ENCODE data around the gene SNRNP25. TPM values are rescaled to one million over a fixed set of nuclear protein-coding genes. Genes with fewer than 3 reads are reported as not detected.

The SNRNP25 gene
- polyA plus RNA-seq, 3 donors = 18.5 to 32.2 (median 31.6) TPM

GRCh38 chr16:63998-64913 lies 10.6 kb downstream of the SNRNP25 start:
- Histone ChIP-seq H2AFZ (ENCODE audit: insufficient read depth, low read depth, low read length, poor library complexity, severe bottlenecking) (no peak overlapping the region), H3K36me3 (replicated peaks in 1 of 2; ENCODE audit: control insufficient read depth in 1 of 2, insufficient read depth in 2 of 2, low read length in 2 of 2) (no peaks in the 10 kb centered on the region), H3K79me2 (ENCODE audit: insufficient read depth, low read length) (no peaks in the 10 kb centered on the region), H3K27me3 (ENCODE audit: control insufficient read depth in 2 of 2, insufficient read depth in 2 of 2, low read length in 2 of 2) (peaks cover 0 to 4% of the 10 kb centered on the region in 2 donors), H3K9me3 (replicated peaks in 1 of 2; ENCODE audit: control insufficient read depth in 1 of 2, insufficient read depth in 1 of 2, low read length in 2 of 2) (no peaks in the 10 kb centered on the region), H3K27ac (ENCODE audit: low read depth in 1 of 2, low read length in 2 of 2) (no peak overlapping the region), H3K4me2 (replicated peaks; ENCODE audit: extremely low read depth, low read length, poor library complexity, severe bottlenecking) (no peak overlapping the region), H3K4me3 (replicated peaks in 1 of 3; ENCODE audit: low read depth in 2 of 3, low read length in 3 of 3) (no peak overlapping the region), H3K4me1 (ENCODE audit: control insufficient read depth in 1 of 2, insufficient read depth in 2 of 2, low read length in 2 of 2) (no peaks in the 10 kb centered on the region), H3K9ac (ENCODE audit: insufficient read depth, low read length, poor library complexity, severe bottlenecking) (no peak overlapping the region), H4K20me1 (ENCODE audit: insufficient read depth, low read length) (no peaks in the 10 kb centered on the region)
- intact Hi-C loops (cut with micrococcal nuclease) = no loop called here
- WGBS (ENCODE audit: insufficient coverage) = 99% methylated on average over 11 of the region's 25 CpGs
- DNase-seq = no peak
- TF ChIP-seq CTCF (IDR thresholded peaks at IDR 0.05) = no peak
- H3K4me3 Mint-ChIP-seq = no peak overlapping the region
- H3K36me3 Mint-ChIP-seq = no peaks in the 10 kb centered on the region
- no peaks in the 10 kb centered on the region for H3K9me3 Mint-ChIP-seq
- peaks cover 5% of the 10 kb centered on the region for H3K4me1 Mint-ChIP-seq
- H3K27ac Mint-ChIP-seq = no peak overlapping the region
- H3K27me3 Mint-ChIP-seq (ENCODE audit: low read depth in 3 of 3) = peaks cover 2 to 25% (median 11%) of the 10 kb centered on the region in 3 donors

- intact Hi-C loops (cut with micrococcal nuclease) = loop anchor here (1.0 kb wide), 1 partner anchor 32 kb away; no protein-coding TSS in a partner anchor
- peaks cover 0 to 7% of the 10 kb centered on the region in 2 donors for H3K27me3 ChIP-seq (ENCODE audit: control insufficient read depth in 2 of 2, insufficient read depth in 2 of 2, low read length in 2 of 2)
- Mint-ChIP-seq H3K4me3 (no peak overlapping the region), H3K27me3 (ENCODE audit: low read depth in 3 of 3) (peaks cover 6 to 31% (median 14%) of the 10 kb centered on the region in 3 donors), H3K27ac (peak overlapping the region in 1 of 7 donors; percentile 74), H3K36me3 (no peaks in the 10 kb centered on the region), H3K4me1 (peaks cover 5% of the 10 kb centered on the region), H3K9me3 (no peaks in the 10 kb centered on the region)
- H3K4me1 ChIP-seq (ENCODE audit: control insufficient read depth in 1 of 2, insufficient read depth in 2 of 2, low read length in 2 of 2) = no peaks in the 10 kb centered on the region
- DNase-seq = no peak
- no peak overlapping the region for H3K4me3 ChIP-seq (replicated peaks in 1 of 3; ENCODE audit: low read depth in 2 of 3, low read length in 3 of 3)
- H4K20me1 ChIP-seq (ENCODE audit: insufficient read depth, low read length) = no peaks in the 10 kb centered on the region
- H3K4me2 ChIP-seq (replicated peaks; ENCODE audit: extremely low read depth, low read length, poor library complexity, severe bottlenecking) = no peak overlapping the region
- H3K9me3 ChIP-seq (replicated peaks in 1 of 2; ENCODE audit: control insufficient read depth in 1 of 2, insufficient read depth in 1 of 2, low read length in 2 of 2) = no peaks in the 10 kb centered on the region
- no peak for TF ChIP-seq CTCF (IDR thresholded peaks at IDR 0.05)
- H3K27ac ChIP-seq (ENCODE audit: low read depth in 1 of 2, low read length in 2 of 2) = no peak overlapping the region
- WGBS (ENCODE audit: insufficient coverage) = 90% methylated on average over 7 of the region's 9 CpGs
- H3K9ac ChIP-seq (ENCODE audit: insufficient read depth, low read length, poor library complexity, severe bottlenecking) = no peak overlapping the region
- H3K36me3 ChIP-seq (replicated peaks in 1 of 2; ENCODE audit: control insufficient read depth in 1 of 2, insufficient read depth in 2 of 2, low read length in 2 of 2) = no peaks in the 10 kb centered on the region
- no peaks in the 10 kb centered on the region for H3K79me2 ChIP-seq (ENCODE audit: insufficient read depth, low read length)
- H2AFZ ChIP-seq (ENCODE audit: insufficient read depth, low read depth, low read length, poor library complexity, severe bottlenecking) = no peak overlapping the region
These were observed 11.3 kb downstream of the SNRNP25 start for GRCh38 chr16:64914-65255.

All from CD14-positive monocyte (primary cell).